Lower leg skin (tissue), 4 donors: ENCODE data around the gene AP1G2. TPM values are rescaled to one million over a fixed set of nuclear protein-coding genes. Genes with fewer than 3 reads are reported as not detected.
"Not testable (repeated sequence)": the region's sequence is repeated elsewhere in the genome, so short reads cannot be mapped to it uniquely, and the experiment has no call there.

Experiments
- DNase-seq, 2 donors: peaks; one replicate each; pipeline ENCODE4 v3.0.0-alpha.2; 2019; ENCODE audit warnings: low spot score in 2 of 2
- H3K4me3 ChIP-seq: fragments of 200-600 bp; sonication (generic); 2 replicates; pipeline ENCODE4 v1.5.1; 2017; ENCODE audit warnings: mild to moderate bottlenecking, low read depth; ENCODE audit not compliant: poor library complexity, severe bottlenecking
- POLR2A ChIP-seq, 2 donors: fragments of 450-650 bp; IDR thresholded peaks; one replicate each; pipeline ENCODE4 v1.6.1; 2016 to 2017; ENCODE audit warnings: antibody characterized with exemption in 2 of 2, mild to moderate bottlenecking in 1 of 2, moderate library complexity in 1 of 2
- WGBS, 2 donors: methylation state at CpG; one replicate each; pipeline ENCODE4 v1.1.5; 2018; 5-methylcytosine and 5-hydroxymethylcytosine counted together
- intact Hi-C: fragments of 100-400 bp; cut with DNase I; formaldehyde crosslinking; loops from one replicate; pipeline ENCODE4 v1.15.0; 2023; ENCODE audit warnings: low total_unique reads
- total RNA-seq, 4 donors: library from RNA; depleted of rRNA; stranded (reverse); fragments of >200 nt; gene quantifications; one replicate each; pipeline ENCODE4 v1.1.0, GENCODE V29; 2016
- TF ChIP-seq, protein P1 (sequence below), 3 donors: fragments of 450-650 bp; IDR thresholded peaks; one replicate each; pipeline ENCODE4 v1.5.1; 2016; ENCODE audit warnings: antibody characterized with exemption in 3 of 3, mild to moderate bottlenecking in 3 of 3, moderate library complexity in 2 of 3

The AP1G2 gene
- total RNA-seq, 4 donors from 2014 or later = 113 to 206 (median 141) TPM

- H3K4me3 ChIP-seq = no peak overlapping the region
- no peak for TF ChIP-seq POLR2A (IDR thresholded peaks at IDR 0.05)
- TF ChIP-seq, protein P1, sequence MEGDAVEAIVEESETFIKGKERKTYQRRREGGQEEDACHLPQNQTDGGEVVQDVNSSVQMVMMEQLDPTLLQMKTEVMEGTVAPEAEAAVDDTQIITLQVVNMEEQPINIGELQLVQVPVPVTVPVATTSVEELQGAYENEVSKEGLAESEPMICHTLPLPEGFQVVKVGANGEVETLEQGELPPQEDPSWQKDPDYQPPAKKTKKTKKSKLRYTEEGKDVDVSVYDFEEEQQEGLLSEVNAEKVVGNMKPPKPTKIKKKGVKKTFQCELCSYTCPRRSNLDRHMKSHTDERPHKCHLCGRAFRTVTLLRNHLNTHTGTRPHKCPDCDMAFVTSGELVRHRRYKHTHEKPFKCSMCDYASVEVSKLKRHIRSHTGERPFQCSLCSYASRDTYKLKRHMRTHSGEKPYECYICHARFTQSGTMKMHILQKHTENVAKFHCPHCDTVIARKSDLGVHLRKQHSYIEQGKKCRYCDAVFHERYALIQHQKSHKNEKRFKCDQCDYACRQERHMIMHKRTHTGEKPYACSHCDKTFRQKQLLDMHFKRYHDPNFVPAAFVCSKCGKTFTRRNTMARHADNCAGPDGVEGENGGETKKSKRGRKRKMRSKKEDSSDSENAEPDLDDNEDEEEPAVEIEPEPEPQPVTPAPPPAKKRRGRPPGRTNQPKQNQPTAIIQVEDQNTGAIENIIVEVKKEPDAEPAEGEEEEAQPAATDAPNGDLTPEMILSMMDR (IDR thresholded peaks at IDR 0.05) = no peak
- intact Hi-C loops = no loop called here
- WGBS, 2 donors = 86 to 87% methylated on average over 2 of the region's 2 CpGs
- peak in 1 of 2 donors; percentile 26 for DNase-seq
Measured at GRCh38 chr14:23589606-23590005, 22.0 kb upstream of the AP1G2 start.

DNA sequence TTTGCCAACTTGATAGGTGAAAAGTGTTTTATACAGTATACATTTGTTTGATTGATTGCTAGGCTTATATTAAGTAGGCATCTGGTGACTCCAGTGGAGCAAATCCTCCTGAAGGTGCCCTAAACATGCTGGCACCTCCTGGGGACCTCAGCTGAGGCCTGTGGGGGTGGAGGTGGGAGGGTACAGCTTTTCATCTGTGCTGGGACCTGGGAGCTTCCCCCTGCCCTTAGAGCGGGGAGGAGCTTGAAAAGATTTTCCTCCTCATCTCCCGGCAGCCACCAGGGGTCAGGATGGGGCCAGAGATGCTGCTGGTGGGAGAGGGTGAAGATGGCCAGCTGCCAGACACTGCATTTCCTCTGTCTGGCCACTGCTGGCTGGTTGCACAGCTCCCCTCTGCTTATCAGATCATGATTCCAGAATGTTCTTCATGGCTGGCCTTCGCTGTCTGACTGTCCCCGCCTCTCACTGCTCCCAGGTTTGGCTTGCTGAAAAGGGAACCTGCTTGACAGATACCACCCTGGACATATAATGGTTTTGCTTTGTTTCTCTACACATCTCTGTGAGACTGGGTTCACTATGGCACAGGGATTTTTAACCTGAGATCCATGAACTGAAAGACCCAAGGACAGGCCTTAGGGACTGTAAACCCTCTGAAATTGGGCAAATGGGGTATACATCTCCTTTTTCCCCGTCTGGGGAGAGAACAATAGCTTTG, 21.4 kb upstream of the AP1G2 start:
- 28 to 34% methylated on average over 5 of the region's 5 CpGs for WGBS, 2 donors
- TF ChIP-seq POLR2A (IDR thresholded peaks at IDR 0.05) = no peak
- TF ChIP-seq, protein P1 (IDR thresholded peaks at IDR 0.05) = peak in 1 of 3 donors; percentile 83
- no peak overlapping the region for H3K4me3 ChIP-seq
- intact Hi-C loops = no loop called here
- DNase-seq = peak; percentile 75 to 96

- intact Hi-C loops, H3K4me3 ChIP-seq: not testable (repeated sequence)
- 88 to 97% methylated on average over 3 to 18 of the region's 26 CpGs for WGBS, 2 donors
- DNase-seq = peak in 1 of 2 donors; percentile 70
Measured at GRCh38 chr14:23584527-23585203, 17.1 kb upstream of the AP1G2 start.

GRCh38 chr14:23583761-23584526, 16.4 kb upstream of the AP1G2 start:
- peak in 1 of 2 donors; percentile 20 for DNase-seq
- H3K4me3 ChIP-seq, intact Hi-C loops: not testable (repeated sequence)
- TF ChIP-seq, protein P1 (IDR thresholded peaks at IDR 0.05) = peak in 1 of 3 donors; percentile 16
- 79 to 81% methylated on average over 25 of the region's 25 CpGs for WGBS, 2 donors

DNA sequence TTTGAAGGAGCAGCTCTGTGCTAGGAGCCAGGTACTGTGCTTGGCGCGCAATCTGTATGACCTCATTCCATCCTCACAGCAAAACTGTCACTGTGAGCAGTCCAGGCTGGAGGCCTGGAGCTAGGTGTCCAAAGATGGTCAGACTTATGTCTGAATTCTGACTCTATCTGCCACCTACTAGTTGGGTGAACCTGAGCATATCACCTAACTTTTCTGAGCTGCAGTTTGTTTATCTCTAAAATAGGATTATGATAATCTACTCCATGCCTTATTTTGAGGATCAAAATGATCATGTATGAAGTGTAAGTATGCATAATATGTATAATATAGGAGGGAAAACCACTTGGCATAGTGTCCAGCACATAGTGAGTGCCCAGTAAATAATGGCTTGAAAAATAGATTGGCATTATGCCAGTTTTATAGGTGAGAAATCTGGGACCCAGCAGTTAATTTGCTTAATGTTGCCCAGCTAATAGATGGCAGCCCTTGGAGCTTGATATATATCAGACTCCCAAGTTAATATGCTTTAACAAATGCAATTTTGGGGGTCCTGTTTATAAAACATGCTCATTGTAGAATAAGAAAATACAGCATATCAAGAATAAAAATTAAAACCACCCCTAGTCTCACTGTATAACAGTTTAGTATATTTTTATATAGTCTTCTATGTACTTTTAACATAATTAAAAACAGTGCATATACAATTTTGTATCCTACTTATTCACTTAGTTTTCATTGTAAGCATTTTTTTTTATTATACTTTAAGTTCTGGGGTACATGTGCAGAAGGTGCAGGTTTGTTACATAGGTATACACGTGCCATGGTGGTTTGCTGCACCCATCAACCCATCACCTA, 15.5 kb upstream of the AP1G2 start:
- peak in 1 of 2 donors; percentile 15 for DNase-seq
- 86 to 93% methylated on average over 3 of the region's 3 CpGs for whole genome bisulfite sequencing, 2 donors
- H3K4me3 ChIP-seq = no peak overlapping the region
- TF ChIP-seq POLR2A (IDR thresholded peaks at IDR 0.05) = no peak
- TF ChIP-seq, protein P1 (IDR thresholded peaks at IDR 0.05) = no peak
- intact Hi-C loops = no loop called here
